Lower leg skin (tissue), 3 donors: ENCODE data around the gene PAAF1.

Experiments used
- POLR2A ChIP-seq, 2 donors: fragments of 450-650 bp; IDR thresholded peaks; one replicate each; pipeline ENCODE4 v1.6.1; 2016 to 2017; ENCODE audit warnings: antibody characterized with exemption in 2 of 2, mild to moderate bottlenecking in 1 of 2, moderate library complexity in 1 of 2
- TF ChIP-seq, protein P1 (sequence below), 3 donors: fragments of 450-650 bp; IDR thresholded peaks; one replicate each; pipeline ENCODE4 v1.5.1; 2016; ENCODE audit warnings: antibody characterized with exemption in 3 of 3, mild to moderate bottlenecking in 3 of 3, moderate library complexity in 2 of 3

DNA sequence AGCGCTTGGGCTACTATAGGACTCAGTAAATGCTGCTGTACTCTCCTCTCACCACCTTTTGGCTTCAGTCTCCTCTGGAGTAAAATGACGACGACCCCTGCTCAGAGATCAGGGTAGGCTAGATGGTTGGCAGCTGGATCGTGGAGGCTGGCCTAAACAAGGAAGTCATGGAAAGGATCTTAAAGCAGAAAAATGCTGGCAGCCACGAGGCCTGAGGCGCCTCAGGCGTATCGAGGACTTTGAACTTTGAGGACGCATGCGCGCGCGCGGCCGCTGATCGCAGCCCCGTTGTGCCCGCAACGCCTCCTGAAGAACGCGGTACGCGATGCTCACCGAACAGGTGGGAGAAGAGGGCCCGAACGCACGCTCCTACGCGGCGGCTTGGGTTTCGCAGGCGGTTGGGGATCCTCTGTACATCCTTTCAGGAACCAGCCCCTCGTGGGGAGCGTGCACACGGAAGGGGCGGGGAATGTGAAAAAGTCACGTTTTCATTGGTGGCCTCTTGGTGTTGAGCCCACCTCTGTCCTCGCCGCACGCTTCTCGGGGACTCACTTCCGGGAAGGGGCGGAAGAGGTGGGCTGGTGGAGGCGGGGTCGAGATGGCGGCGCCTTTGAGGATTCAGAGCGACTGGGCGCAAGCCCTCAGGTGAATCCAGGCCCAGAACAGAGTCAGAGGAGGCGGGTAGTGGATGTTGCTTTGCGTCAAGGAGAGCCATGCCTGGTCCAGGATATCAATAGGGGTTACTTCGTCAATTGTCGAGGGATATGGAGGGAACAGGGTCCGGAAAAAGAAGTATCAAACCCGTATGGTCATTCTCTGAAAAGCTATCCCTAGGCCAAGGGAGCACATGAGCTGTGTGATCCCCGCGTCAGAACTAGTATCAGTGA is at the start of gene PAAF1, which contains the start of gene COA4:
- TF ChIP-seq, protein P1, sequence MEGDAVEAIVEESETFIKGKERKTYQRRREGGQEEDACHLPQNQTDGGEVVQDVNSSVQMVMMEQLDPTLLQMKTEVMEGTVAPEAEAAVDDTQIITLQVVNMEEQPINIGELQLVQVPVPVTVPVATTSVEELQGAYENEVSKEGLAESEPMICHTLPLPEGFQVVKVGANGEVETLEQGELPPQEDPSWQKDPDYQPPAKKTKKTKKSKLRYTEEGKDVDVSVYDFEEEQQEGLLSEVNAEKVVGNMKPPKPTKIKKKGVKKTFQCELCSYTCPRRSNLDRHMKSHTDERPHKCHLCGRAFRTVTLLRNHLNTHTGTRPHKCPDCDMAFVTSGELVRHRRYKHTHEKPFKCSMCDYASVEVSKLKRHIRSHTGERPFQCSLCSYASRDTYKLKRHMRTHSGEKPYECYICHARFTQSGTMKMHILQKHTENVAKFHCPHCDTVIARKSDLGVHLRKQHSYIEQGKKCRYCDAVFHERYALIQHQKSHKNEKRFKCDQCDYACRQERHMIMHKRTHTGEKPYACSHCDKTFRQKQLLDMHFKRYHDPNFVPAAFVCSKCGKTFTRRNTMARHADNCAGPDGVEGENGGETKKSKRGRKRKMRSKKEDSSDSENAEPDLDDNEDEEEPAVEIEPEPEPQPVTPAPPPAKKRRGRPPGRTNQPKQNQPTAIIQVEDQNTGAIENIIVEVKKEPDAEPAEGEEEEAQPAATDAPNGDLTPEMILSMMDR (IDR thresholded peaks at IDR 0.05): no peak
- no peak for TF ChIP-seq POLR2A (IDR thresholded peaks at IDR 0.05)
